Nephron (organoid): ENCODE results near the gene ZNF91.
A peak's percentile ranks its signal among the peaks of the same experiment; 100 is the strongest.
"Not testable (repeated sequence)": the region's sequence is repeated elsewhere in the genome, so short reads cannot be mapped to it uniquely, and the experiment has no call there.

ENCODE experiments used
- H3K27ac Mint-ChIP-seq, 3 experiments: 2 replicates each; pipeline ENCODE4 v1.8.0; 2020; ENCODE audit warnings: mixed read lengths in 3 of 3, mild to moderate bottlenecking in 2 of 3, moderate library complexity in 1 of 3
- H3K27me3 Mint-ChIP-seq: 2 replicates; pipeline ENCODE4 v1.8.0; 2021; ENCODE audit warnings: low read depth, mild to moderate bottlenecking, moderate library complexity, mixed read lengths
- H3K36me3 Mint-ChIP-seq: 2 replicates; pipeline ENCODE4 v1.8.0; 2020; ENCODE audit warnings: low read depth, mixed read lengths
- H3K4me1 Mint-ChIP-seq: 2 replicates; pipeline ENCODE4 v1.8.0; 2020; ENCODE audit warnings: mixed read lengths
- H3K4me3 Mint-ChIP-seq, 3 experiments: 2 replicates each; pipeline ENCODE4 v1.8.0; 2020; ENCODE audit warnings: mild to moderate bottlenecking in 3 of 3, mixed read lengths in 3 of 3, moderate library complexity in 2 of 3
- H3K9me3 Mint-ChIP-seq: 2 replicates; pipeline ENCODE4 v1.8.0; 2020; ENCODE audit warnings: mixed read lengths
- CTCF ChIP-seq, 3 experiments: fragments of 200-600 bp; sonication (generic); IDR thresholded peaks; one replicate each; pipeline ENCODE4 v1.5.0; 2021; ENCODE audit warnings: antibody characterized with exemption in 3 of 3; ENCODE audit not compliant: unreplicated experiment in 3 of 3

The ZNF91 gene

GRCh38 chr19:23436318-23436717 lies 41.0 kb upstream of the ZNF91 start:
- Mint-ChIP-seq H3K27me3 (no peaks in the 10 kb centered on the region), H3K4me3 (no peak overlapping the region), H3K27ac (no peak overlapping the region), H3K4me1 (no peaks in the 10 kb centered on the region), H3K36me3 (peaks cover 4% of the 10 kb centered on the region), H3K9me3 (peaks cover 55% of the 10 kb centered on the region)
- TF ChIP-seq CTCF (IDR thresholded peaks at IDR 0.05; ENCODE audit: unreplicated experiment in 3 of 3): no peak

GRCh38 chr19:23420824-23421223 lies 25.6 kb upstream of the ZNF91 start:
- no peaks in the 10 kb centered on the region for H3K36me3 Mint-ChIP-seq
- H3K4me1 Mint-ChIP-seq: no peaks in the 10 kb centered on the region
- H3K27ac Mint-ChIP-seq: no peak overlapping the region
- peaks cover 15% of the 10 kb centered on the region for H3K9me3 Mint-ChIP-seq
- no peak overlapping the region for H3K4me3 Mint-ChIP-seq
- TF ChIP-seq CTCF (IDR thresholded peaks at IDR 0.05; ENCODE audit: unreplicated experiment in 3 of 3): no peak
- H3K27me3 Mint-ChIP-seq: no peaks in the 10 kb centered on the region

GRCh38 chr19:23419261-23419660 lies 24.0 kb upstream of the ZNF91 start:
- H3K27me3 Mint-ChIP-seq, H3K4me3 Mint-ChIP-seq, H3K4me1 Mint-ChIP-seq, H3K36me3 Mint-ChIP-seq, H3K27ac Mint-ChIP-seq: not testable (repeated sequence)
- peaks cover 12% of the 10 kb centered on the region for H3K9me3 Mint-ChIP-seq

- peaks cover 9% of the 10 kb centered on the region for H3K9me3 Mint-ChIP-seq
- peak overlapping the region in 1 of 3 experiments; percentile 45 for H3K27ac Mint-ChIP-seq
- peak overlapping the region; percentile 76 to 90 (median 84) for H3K4me3 Mint-ChIP-seq
- H3K27me3 Mint-ChIP-seq: no peaks in the 10 kb centered on the region
- peaks cover 3% of the 10 kb centered on the region for H3K36me3 Mint-ChIP-seq
- TF ChIP-seq CTCF (IDR thresholded peaks at IDR 0.05; ENCODE audit: unreplicated experiment in 3 of 3): no peak
- peaks cover 6% of the 10 kb centered on the region for H3K4me1 Mint-ChIP-seq
Observed at GRCh38 chr19:23415561-23416191, 20.4 kb upstream of the ZNF91 start.

- no peak for TF ChIP-seq CTCF (IDR thresholded peaks at IDR 0.05; ENCODE audit: unreplicated experiment in 3 of 3)
- Mint-ChIP-seq H3K4me3 (peak overlapping the region; percentile 76 to 90 (median 84)), H3K9me3 (peaks cover 4% of the 10 kb centered on the region), H3K27ac (peak overlapping the region in 1 of 3 experiments; percentile 45), H3K27me3 (no peaks in the 10 kb centered on the region), H3K4me1 (peaks cover 6% of the 10 kb centered on the region), H3K36me3 (peaks cover 3% of the 10 kb centered on the region)
Observed at GRCh38 chr19:23415034-23415433, 19.8 kb upstream of the ZNF91 start.

- no peak for TF ChIP-seq CTCF (IDR thresholded peaks at IDR 0.05; ENCODE audit: unreplicated experiment in 3 of 3)
- H3K27ac Mint-ChIP-seq: no peak overlapping the region
- no peaks in the 10 kb centered on the region for H3K27me3 Mint-ChIP-seq
Observed at GRCh38 chr19:23410155-23410554, 14.9 kb upstream of the ZNF91 start.

More at GRCh38 chr19:23410155-23410554, 14.9 kb upstream of the ZNF91 start:
- H3K9me3 Mint-ChIP-seq: no peaks in the 10 kb centered on the region
- peaks cover 10% of the 10 kb centered on the region for H3K36me3 Mint-ChIP-seq
- peaks cover 5% of the 10 kb centered on the region for H3K4me1 Mint-ChIP-seq
- H3K4me3 Mint-ChIP-seq: no peak overlapping the region
